Measurements from ENCODE around the gene DROSHA. TPM values are rescaled to one million over a fixed set of nuclear protein-coding genes. Genes with fewer than 3 reads are reported as not detected.
"Not testable (repeated sequence)": the region's sequence is repeated elsewhere in the genome, so short reads cannot be mapped to it uniquely, and the experiment has no call there.

Gene DROSHA
- total RNA-seq = 10 to 100 TPM; 72.5 to 74.3 TPM

GRCh38 chr5:31531888-31532547 lies at the start of gene DROSHA, which contains the start of gene C5orf22:
Gene DROSHA (minus strand): TSS chr5:31532093. CDS start chr5:31529059, 3,034 bp downstream.
Gene C5orf22 (plus strand): TSS chr5:31532301. CDS start chr5:31532393, 92 bp downstream.
- Mint-ChIP-seq H3K27me3 (no peaks in the 10 kb centered on the region), H3K9me3 (no peaks in the 10 kb centered on the region), H3K4me3 (peak within 1 kb of the TSS; percentile 85), H3K4me1 (peaks cover 29% of the 10 kb centered on the region), H3K36me3 (peaks cover 36% of the 10 kb centered on the region), H3K27ac (peak within 1 kb of the TSS; percentile 82)
- DNase-seq = peak; percentile 92

- Mint-ChIP-seq H3K4me3 (no peak overlapping the region), H3K27ac (no peak overlapping the region), H3K4me1 (no peaks in the 10 kb centered on the region), H3K9me3 (no peaks in the 10 kb centered on the region), H3K27me3 (peaks cover 27% of the 10 kb centered on the region), H3K36me3 (no peaks in the 10 kb centered on the region)
- no peak for DNase-seq
Measured at GRCh38 chr5:31579558-31579957, 47.7 kb upstream of the DROSHA start.

GRCh38 chr5:31577438-31577837 lies 45.5 kb upstream of the DROSHA start:
- Mint-ChIP-seq H3K4me3 (no peak overlapping the region), H3K4me1 (no peaks in the 10 kb centered on the region), H3K27ac (no peak overlapping the region), H3K27me3 (peaks cover 20% of the 10 kb centered on the region), H3K9me3 (no peaks in the 10 kb centered on the region), H3K36me3 (no peaks in the 10 kb centered on the region)
- no peak for DNase-seq

DNA sequence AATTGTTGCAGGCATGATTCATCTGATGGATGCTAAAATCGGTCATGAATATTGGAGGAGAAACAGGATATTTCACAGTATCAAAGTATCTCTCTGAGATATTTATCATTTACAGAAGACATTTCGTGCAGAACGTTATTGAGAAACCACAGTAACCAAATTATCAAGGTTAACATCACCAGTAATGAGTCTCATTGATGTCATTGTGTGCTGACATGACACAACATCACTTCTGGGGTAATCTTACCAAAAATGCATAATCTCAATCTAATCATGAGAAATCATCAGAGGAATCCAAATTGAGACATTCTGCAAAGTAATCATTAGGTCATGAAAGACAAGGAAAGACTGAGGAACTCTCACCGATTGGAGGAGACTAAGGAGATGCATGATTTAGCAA lies 42.9 kb upstream of the DROSHA start:
- peaks cover 14% of the 10 kb centered on the region for H3K27me3 Mint-ChIP-seq
- H3K36me3 Mint-ChIP-seq = no peaks in the 10 kb centered on the region
- H3K4me3 Mint-ChIP-seq = no peak overlapping the region
- H3K9me3 Mint-ChIP-seq = no peaks in the 10 kb centered on the region
- H3K27ac Mint-ChIP-seq = no peak overlapping the region
- DNase-seq = no peak
- H3K4me1 Mint-ChIP-seq = no peaks in the 10 kb centered on the region

- Mint-ChIP-seq H3K27me3 (peaks cover 14% of the 10 kb centered on the region), H3K4me1 (no peaks in the 10 kb centered on the region)
Measured at GRCh38 chr5:31573494-31574142, 41.7 kb upstream of the DROSHA start.

GRCh38 chr5:31569068-31569467 lies 37.2 kb upstream of the DROSHA start:
- Mint-ChIP-seq H3K36me3 (peaks cover 5% of the 10 kb centered on the region), H3K27ac (no peak overlapping the region), H3K4me1 (no peaks in the 10 kb centered on the region), H3K27me3 (peaks cover 11% of the 10 kb centered on the region), H3K9me3 (no peaks in the 10 kb centered on the region), H3K4me3 (no peak overlapping the region)
- DNase-seq = no peak

More at GRCh38 chr5:31573494-31574142, 41.7 kb upstream of the DROSHA start:
- no peak for DNase-seq
- no peaks in the 10 kb centered on the region for H3K36me3 Mint-ChIP-seq
- no peak overlapping the region for H3K4me3 Mint-ChIP-seq
- H3K9me3 Mint-ChIP-seq = no peaks in the 10 kb centered on the region
- no peak overlapping the region for H3K27ac Mint-ChIP-seq

DNA sequence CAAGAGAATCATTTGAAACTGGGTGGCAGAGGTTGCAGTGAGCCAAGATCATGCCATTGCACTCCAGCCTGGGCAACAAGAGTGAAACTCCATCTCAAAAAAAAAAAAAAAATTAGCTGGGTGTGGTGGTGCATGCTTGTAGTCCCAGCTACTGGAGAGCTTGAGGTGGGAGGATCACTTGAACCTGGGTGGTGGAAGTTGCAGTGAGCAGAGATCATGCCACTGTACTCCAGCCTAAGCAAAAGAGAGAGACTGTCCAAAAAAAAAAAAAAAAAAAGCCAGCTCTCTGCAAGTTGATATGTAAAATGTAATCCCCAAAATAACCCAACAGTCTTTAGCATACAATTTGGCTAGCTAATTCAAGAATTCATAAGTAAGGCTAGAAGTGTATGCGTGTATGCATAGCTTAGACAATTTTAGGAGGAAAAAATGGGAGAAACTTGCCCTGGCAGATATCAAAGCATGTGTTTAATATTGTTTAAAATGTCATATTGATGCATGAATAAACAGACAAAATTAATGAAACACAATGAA lies 36.5 kb upstream of the DROSHA start:
- Mint-ChIP-seq H3K4me3 (no peak overlapping the region), H3K36me3 (peaks cover 5% of the 10 kb centered on the region), H3K27ac (no peak overlapping the region), H3K9me3 (no peaks in the 10 kb centered on the region), H3K27me3 (peaks cover 11% of the 10 kb centered on the region), H3K4me1 (no peaks in the 10 kb centered on the region)
- DNase-seq = no peak

GRCh38 chr5:31566362-31566761 lies 34.5 kb upstream of the DROSHA start:
- not testable (repeated sequence) for DNase-seq, H3K27ac Mint-ChIP-seq, H3K4me3 Mint-ChIP-seq, H3K9me3 Mint-ChIP-seq, H3K4me1 Mint-ChIP-seq, H3K36me3 Mint-ChIP-seq
- H3K27me3 Mint-ChIP-seq = peaks cover 11% of the 10 kb centered on the region

DNA sequence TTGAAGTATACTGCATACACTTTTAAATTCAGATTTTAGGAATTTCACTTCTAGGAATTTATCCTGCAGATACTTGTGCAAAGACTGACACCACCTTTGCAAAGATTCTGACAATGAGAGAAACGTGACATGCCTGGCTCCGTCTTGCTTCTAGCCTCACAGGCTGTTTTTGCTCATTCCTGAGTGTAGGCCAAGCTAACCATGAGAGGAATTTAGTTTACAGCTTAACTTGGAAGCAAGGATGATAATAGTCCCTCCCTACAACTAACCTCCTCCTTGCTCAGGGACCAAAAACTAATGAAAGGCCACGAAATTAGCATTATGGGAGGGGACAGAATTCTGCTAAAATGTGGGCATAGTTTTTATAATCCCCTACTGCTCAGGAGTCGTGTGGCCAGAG lies 31.3 kb upstream of the DROSHA start:
- peaks cover 11% of the 10 kb centered on the region for H3K27me3 Mint-ChIP-seq
- H3K27ac Mint-ChIP-seq = no peak overlapping the region
- no peak overlapping the region for H3K4me3 Mint-ChIP-seq
- H3K9me3 Mint-ChIP-seq = no peaks in the 10 kb centered on the region
- H3K4me1 Mint-ChIP-seq = no peaks in the 10 kb centered on the region
- H3K36me3 Mint-ChIP-seq = peaks cover 6% of the 10 kb centered on the region
- no peak for DNase-seq

DNA sequence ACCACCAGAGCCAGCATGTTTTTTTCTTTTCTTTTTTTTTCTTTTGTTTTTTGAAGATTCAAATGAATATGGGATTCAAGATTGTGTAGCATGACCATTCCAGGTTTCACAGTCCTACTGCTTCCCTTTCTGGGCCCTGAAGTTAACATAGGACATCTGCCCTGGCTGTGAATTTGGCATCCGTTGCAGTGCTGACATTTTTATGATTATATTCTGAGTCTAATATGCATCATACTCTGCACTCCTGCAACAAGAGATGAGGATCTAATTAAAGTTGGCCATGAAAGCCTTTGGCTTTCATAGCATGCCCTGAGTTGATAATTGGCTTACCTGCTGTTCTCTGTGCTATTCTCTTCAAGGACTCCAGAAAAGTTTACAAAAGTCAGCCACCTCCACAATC lies 30.1 kb upstream of the DROSHA start:
- Mint-ChIP-seq H3K36me3 (peaks cover 14% of the 10 kb centered on the region), H3K4me3 (no peak overlapping the region), H3K27me3 (peaks cover 11% of the 10 kb centered on the region), H3K4me1 (peaks cover 2% of the 10 kb centered on the region), H3K9me3 (no peaks in the 10 kb centered on the region), H3K27ac (no peak overlapping the region)
- no peak for DNase-seq

DNA sequence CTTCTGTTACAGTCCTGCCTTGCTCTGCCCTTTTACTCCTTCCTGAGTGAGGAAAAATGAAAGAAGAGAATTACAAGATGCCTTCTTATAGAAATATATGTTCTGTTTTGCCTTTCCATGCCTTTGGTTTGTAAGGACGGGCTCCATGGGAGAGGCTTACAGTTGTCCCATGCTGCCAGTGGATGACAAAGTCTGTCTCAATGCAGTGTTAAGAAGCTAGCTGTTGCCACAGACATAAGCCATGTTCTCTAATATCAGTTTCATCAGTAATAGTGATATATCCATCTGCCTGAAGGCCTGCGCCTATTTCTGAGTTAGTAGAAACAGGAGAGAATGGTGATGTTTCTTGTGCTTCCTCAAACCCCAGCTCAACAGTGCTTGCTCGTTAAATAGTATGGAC lies 28.0 kb upstream of the DROSHA start:
- Mint-ChIP-seq H3K9me3 (no peaks in the 10 kb centered on the region), H3K27ac (no peak overlapping the region), H3K4me1 (peaks cover 2% of the 10 kb centered on the region), H3K4me3 (no peak overlapping the region), H3K27me3 (peaks cover 1% of the 10 kb centered on the region), H3K36me3 (peaks cover 20% of the 10 kb centered on the region)
- DNase-seq = no peak

DNA sequence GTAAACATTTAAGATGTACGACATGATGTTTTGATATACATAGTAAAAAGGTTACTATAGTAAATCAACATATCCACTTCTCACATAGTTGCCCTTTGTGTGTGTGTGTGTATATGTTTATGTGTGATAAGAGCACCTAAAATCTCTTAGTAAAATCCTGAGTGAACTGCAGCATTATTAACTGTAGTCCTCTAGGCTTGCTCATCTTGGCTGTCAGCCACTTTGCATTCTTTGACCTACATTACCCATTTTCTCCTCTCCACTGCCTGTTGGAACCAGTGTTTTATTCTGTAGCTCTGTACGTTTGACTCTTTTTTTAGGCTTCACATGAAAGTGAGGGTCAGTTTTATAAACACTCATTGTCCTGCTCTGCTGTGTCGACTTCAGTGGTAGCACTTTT lies 24.6 kb upstream of the DROSHA start:
- Mint-ChIP-seq H3K36me3 (peaks cover 27% of the 10 kb centered on the region), H3K27me3 (no peaks in the 10 kb centered on the region)

GRCh38 chr5:31554552-31554951 lies 22.7 kb upstream of the DROSHA start:
- Mint-ChIP-seq H3K36me3 (peaks cover 27% of the 10 kb centered on the region), H3K4me1 (peaks cover 4% of the 10 kb centered on the region), H3K4me3 (no peak overlapping the region), H3K27me3 (no peaks in the 10 kb centered on the region), H3K27ac (no peak overlapping the region), H3K9me3 (no peaks in the 10 kb centered on the region)
- DNase-seq = no peak

More for the DNA sequence above, 24.6 kb upstream of the DROSHA start:
- Mint-ChIP-seq H3K9me3 (no peaks in the 10 kb centered on the region), H3K4me3 (no peak overlapping the region), H3K27ac (no peak overlapping the region), H3K4me1 (peaks cover 4% of the 10 kb centered on the region)
- no peak for DNase-seq

DNA sequence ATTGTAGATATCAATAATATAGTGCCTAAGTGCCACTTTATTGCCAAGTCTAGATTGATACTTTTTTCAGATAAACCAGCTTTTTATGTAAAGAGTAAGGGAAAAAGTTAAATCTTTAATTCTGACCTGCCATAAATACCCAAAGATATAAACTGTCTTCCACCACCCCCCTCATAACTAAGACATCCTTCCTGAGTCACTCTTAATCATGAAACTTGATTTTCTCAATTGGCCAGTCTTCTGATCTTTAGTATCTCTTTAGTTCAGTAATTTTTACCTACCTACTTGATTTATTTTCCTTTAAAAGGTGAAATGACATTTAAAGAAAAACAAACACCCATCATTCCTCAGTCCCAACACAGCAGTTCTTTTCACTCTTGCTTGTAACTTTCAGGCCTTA lies 22.0 kb upstream of the DROSHA start:
- peak overlapping the region; percentile 9 for H3K27ac Mint-ChIP-seq
- peaks cover 27% of the 10 kb centered on the region for H3K36me3 Mint-ChIP-seq
- H3K9me3 Mint-ChIP-seq = no peaks in the 10 kb centered on the region
- peaks cover 5% of the 10 kb centered on the region for H3K4me1 Mint-ChIP-seq
- H3K4me3 Mint-ChIP-seq = no peak overlapping the region
- no peaks in the 10 kb centered on the region for H3K27me3 Mint-ChIP-seq
- no peak for DNase-seq

DNA sequence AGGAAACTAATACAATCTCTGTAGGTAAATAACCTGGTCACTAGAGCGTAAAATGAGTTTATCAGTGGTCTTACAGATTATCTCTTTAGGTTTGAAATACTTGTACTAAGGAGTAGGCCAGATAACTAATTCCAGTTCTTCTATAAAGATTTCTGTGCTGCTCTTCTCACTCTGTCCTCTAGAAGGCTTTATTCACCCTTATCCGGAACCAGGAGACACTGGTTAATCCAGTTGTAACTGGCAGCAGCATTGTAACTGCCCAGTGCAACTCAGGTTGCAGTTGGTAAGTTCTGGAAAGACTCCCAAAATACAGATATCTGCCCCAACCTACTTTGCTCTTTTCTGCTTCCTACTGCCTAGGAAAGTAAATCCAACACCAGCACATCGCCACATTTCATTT lies 20.0 kb upstream of the DROSHA start:
- no peak for DNase-seq
- Mint-ChIP-seq H3K4me1 (peaks cover 7% of the 10 kb centered on the region), H3K36me3 (peaks cover 36% of the 10 kb centered on the region), H3K4me3 (no peak overlapping the region), H3K27me3 (no peaks in the 10 kb centered on the region), H3K9me3 (no peaks in the 10 kb centered on the region), H3K27ac (no peak overlapping the region)

GRCh38 chr5:31549114-31549513 lies 17.2 kb upstream of the DROSHA start:
- not testable (repeated sequence) for H3K4me3 Mint-ChIP-seq, H3K27ac Mint-ChIP-seq, H3K27me3 Mint-ChIP-seq, H3K9me3 Mint-ChIP-seq, DNase-seq, H3K4me1 Mint-ChIP-seq
- H3K36me3 Mint-ChIP-seq = peaks cover 40% of the 10 kb centered on the region

All from activated naive CD8-positive, alpha-beta T cell treated with anti-CD3 and anti-CD28 coated beads for 36 hours (primary cell).